VCaP (cell line): ENCODE measurements around the gene NEURL4.
"Not testable (repeated sequence)": the region's sequence is repeated elsewhere in the genome, so short reads cannot be mapped to it uniquely, and the experiment has no call there.

Experiments used
- H3K27ac ChIP-seq: fragments of 450-650 bp; 2 replicates; pipeline ENCODE4 v1.5.1; 2017
- TF ChIP-seq, protein P1 (sequence below): fragments of 450-650 bp; conservative IDR thresholded peaks from 2 replicates; pipeline ENCODE4 v1.5.1; 2017; ENCODE audit warnings: mild to moderate bottlenecking, moderate library complexity

Gene NEURL4

DNA sequence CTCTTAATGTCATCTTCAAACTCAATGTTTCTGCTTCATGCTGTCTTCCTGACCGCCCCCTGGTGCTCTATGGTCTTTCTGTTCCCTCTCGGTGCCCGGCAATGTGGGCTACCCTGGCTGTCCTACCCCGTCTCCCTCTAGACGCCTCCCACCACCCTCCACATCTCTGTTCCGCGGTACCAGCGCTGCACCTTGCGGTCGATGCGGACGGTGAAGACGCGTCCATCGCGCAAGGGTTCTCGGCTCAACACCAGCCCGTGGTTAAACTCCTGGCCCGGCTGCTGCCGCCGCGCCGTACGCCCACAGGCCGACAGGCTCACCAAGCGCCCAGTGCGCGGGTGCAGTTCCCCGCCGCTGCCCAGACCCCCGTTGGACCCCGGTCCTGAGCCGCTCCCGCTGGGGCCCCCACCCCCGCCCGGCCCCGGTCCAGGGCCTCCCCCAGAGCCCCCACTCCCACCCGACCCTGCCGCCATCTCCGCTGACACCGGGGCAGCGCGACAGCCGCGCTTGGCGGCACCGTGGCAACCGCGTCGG, at the start of gene NEURL4:
TSS of gene NEURL4 (minus strand) at position 496 of the 534 bp plus-strand sequence. CDS start at position 473, 23 bp downstream.
- H3K27ac ChIP-seq, result peak within 1 kb of the TSS; percentile 74
- TF ChIP-seq, protein P1, sequence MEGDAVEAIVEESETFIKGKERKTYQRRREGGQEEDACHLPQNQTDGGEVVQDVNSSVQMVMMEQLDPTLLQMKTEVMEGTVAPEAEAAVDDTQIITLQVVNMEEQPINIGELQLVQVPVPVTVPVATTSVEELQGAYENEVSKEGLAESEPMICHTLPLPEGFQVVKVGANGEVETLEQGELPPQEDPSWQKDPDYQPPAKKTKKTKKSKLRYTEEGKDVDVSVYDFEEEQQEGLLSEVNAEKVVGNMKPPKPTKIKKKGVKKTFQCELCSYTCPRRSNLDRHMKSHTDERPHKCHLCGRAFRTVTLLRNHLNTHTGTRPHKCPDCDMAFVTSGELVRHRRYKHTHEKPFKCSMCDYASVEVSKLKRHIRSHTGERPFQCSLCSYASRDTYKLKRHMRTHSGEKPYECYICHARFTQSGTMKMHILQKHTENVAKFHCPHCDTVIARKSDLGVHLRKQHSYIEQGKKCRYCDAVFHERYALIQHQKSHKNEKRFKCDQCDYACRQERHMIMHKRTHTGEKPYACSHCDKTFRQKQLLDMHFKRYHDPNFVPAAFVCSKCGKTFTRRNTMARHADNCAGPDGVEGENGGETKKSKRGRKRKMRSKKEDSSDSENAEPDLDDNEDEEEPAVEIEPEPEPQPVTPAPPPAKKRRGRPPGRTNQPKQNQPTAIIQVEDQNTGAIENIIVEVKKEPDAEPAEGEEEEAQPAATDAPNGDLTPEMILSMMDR, result no peak

DNA sequence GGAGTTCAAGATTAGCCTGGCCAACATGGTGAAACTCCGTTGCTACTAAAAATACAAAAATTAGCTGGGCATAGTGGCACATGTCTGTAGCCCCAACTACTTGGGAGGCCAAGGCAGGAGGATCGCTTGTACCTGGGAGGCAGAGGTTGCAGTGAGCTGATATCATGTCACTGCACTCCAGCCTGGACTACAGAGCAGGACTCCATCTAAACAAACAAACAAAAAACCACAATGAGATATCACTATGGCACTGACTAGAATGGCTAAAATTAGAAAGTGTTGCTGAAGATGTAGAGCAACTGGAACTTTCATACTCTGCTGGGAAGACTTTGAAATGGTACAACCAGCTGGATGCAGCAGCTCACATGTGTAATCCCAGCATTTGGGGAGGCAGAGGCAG, 45.2 kb upstream of the NEURL4 start:
- TF ChIP-seq, protein P1, result no peak
- H3K27ac ChIP-seq, result no peak overlapping the region

DNA sequence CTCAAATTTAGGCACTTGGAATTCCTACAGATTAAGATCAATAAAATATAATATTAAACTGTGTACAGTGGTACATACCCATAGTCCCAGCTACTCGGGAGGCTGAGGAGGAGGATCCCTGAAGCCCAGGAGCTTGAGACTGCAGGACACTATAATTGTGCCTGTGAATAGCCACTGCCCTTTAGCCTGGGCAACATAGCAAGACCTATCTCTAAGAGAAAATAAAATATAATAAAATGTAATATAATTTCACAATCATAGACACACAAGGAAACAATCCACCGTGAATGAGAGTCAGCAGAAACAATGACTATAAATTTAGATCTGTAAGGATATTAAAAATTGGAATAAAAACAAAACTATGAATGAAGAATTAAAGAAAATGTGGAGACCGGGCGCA, 41.7 kb upstream of the NEURL4 start:
- no peak overlapping the region for H3K27ac ChIP-seq
- TF ChIP-seq, protein P1, result no peak

DNA sequence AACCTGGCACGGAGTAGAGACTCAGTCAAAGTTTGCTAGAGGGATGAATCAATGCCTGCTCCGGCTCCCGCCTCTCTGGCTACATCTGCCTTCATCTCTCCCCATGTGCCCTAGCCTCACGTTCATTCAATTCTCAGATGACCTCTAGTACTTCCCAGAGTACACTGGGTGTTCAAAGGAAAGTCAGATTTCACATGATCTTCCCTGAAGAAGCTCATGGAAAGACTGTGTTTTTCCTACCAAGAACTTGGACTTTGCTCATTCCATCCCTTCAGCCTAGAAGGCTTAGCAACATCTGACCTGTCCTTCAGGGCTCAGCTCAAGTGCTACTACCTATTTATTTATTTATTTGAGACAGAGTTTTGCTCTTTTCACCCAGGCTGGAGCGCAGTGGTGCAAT, 40.7 kb upstream of the NEURL4 start:
- no peak overlapping the region for H3K27ac ChIP-seq
- TF ChIP-seq, protein P1, result no peak

DNA sequence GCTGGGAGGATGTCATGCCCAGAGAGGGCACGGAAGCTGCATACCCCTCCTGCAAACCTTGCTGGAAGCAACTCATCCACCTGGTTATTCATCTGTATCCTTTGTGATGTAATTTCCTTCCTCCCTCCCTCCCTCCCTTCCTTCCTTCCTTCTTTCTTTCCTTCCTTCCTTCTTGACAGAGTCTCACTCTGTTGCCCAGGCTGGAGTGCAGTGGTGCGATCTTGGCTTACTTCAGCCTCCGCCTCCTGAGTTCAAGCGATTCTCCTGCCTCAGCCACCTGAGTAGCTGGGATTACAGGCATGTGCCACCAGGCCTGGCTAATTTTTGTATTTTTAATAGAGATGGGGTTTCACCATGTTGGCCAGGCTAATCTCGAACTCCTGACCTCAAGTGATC, 39.5 kb upstream of the NEURL4 start:
- H3K27ac ChIP-seq, result not testable (repeated sequence)

DNA sequence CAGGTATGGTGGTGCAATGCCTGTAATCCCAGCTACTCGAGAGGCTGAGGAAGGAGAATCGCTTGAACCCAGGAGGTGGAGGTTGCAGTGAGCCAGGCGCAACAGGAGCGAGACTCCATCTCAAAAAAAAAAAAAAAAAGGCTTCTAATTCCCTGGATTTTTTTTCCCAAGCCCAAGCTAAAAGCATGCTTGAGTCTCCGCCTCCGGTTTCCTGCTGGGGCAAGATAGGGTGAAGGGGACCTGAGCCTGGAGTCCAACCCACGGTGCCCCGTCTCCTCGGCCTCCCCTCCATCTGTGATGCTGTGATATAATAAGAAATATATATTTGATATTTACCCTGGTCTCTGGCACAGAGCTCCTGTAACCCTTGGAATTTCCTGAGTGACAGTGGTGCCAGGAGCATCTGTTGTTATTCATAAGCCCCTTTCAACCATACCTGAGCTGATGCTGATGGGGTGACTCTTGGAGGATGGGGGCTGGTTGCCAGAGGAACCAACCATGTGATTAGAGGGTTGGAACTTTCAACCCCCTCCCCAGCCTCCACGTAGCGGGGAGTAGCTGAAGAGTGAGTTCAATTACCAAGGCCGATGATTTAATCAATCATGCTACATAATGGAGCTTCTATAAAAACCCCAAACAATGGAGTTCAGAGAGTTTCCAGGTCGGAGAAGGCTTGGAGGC, 38.9 kb upstream of the NEURL4 start:
- no peak overlapping the region for H3K27ac ChIP-seq
- TF ChIP-seq, protein P1, result no peak

DNA sequence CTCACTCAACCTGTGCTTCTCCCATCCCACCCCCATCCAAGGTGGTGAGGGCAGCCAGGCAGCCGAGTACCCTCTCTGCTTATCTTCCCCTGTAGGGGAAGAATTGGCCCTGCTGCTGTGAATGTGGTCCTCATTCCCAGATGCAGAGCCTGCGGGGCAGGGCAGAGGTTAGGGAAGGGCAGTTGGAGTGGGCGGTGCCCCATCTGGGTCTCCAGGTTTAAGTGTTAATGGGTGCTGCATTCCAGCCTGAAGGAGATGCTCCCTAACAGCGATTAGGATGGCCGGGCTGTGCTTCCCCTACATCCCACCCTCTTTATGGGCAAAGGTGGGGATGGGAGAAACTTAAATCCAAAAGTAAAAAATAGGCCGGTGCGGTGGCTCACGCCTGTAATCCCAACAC, 37.9 kb upstream of the NEURL4 start:
- H3K27ac ChIP-seq, result no peak overlapping the region
- TF ChIP-seq, protein P1, result no peak

DNA sequence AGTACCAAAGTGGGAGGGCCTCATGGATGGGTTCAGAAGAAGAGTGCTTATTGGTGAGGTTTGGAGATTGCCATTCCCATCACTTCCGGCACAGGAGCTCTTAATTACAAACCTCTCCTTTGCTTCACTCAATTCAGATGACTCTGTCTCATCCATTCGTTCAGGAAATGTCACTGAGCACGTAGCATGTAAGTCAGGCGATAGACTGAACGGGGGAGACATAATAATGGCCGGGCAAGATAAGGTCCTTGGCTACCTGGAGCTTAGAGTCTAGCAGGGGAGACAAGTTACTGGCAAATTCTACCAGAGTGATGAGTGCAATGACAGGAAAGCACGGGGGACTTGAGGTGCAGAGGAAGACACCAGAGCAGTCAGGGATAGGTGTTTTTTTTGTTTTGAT, 36.8 kb upstream of the NEURL4 start:
- not testable (repeated sequence) for H3K27ac ChIP-seq
